Measurements from ENCODE around the gene TNNC2.

Gene TNNC2

DNA sequence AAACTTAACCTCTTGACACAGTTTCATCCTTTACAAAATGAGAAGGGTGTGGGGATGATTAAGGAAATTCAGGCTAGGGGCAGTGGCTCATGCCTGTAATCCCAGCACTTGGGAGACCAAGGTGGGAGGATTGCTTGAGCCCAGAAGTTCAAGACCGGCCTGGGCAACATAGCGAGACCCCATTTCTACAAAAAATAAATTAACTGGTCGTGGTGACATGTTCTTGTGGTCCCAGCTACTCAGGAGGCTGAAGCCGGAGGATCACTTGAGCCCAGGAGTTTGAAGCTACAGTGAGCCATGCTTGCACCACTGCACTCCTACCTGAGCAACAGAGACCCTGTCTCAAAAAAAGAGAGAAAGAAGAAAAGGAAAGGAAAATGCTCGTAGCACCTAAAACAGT, 39.3 kb upstream of the TNNC2 start:
- TF ChIP-seq, protein P1, sequence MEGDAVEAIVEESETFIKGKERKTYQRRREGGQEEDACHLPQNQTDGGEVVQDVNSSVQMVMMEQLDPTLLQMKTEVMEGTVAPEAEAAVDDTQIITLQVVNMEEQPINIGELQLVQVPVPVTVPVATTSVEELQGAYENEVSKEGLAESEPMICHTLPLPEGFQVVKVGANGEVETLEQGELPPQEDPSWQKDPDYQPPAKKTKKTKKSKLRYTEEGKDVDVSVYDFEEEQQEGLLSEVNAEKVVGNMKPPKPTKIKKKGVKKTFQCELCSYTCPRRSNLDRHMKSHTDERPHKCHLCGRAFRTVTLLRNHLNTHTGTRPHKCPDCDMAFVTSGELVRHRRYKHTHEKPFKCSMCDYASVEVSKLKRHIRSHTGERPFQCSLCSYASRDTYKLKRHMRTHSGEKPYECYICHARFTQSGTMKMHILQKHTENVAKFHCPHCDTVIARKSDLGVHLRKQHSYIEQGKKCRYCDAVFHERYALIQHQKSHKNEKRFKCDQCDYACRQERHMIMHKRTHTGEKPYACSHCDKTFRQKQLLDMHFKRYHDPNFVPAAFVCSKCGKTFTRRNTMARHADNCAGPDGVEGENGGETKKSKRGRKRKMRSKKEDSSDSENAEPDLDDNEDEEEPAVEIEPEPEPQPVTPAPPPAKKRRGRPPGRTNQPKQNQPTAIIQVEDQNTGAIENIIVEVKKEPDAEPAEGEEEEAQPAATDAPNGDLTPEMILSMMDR (IDR thresholded peaks at IDR 0.05; ENCODE audit: insufficient read depth, low read depth, low read length, missing control alignments): no peak
- no peak for DNase-seq (ENCODE audit: low read depth)
- no peak overlapping the region for H3K4me3 ChIP-seq (ENCODE audit: low read length)

DNA sequence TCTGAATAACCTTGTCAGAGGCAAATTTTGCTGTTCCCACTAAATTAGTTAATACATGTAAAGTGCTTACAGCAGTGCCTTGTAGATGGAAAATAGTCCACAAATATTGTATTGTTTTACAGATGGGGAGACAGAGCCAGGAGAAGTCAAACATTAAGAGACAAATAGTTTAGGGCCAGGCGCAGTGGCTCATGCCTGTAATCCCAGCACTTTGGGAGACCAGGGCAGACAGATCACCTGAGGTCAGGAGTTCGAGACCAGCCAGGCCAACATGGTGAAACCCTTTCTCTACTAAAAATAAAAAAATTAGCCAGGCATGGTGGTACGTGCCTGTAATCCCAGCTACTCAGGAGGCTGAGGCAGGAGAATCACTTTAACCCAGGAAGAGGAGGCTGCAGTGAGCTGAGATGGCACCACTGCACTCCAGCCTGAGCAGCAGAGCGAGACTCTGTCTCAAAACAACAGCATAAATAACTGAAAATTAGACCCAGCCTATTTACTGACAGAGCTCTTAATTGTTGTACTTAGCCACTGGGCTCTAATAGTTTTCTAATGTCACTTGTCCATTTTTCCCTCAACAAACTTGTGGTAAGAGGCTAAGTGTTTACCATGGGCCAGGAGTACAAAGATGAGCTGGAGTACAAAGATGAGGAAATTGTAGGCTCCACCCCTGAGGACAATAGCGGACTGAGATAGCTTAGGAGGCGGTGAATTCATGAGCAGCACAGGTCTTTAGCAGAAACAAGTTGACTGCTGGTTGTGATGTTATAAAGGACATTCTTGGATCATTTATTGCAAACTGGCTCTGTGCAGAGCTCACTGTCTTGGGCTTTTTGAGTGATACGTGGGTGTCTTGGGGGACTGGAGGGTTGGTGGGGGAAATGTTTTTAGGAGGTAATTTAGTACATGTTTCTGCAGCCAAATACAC, 36.7 kb upstream of the TNNC2 start:
- TF ChIP-seq, protein P1 (IDR thresholded peaks at IDR 0.05; ENCODE audit: insufficient read depth, low read depth, low read length, missing control alignments): no peak
- no peak overlapping the region for H3K4me3 ChIP-seq (ENCODE audit: low read length)
- DNase-seq (ENCODE audit: low read depth): no peak

DNA sequence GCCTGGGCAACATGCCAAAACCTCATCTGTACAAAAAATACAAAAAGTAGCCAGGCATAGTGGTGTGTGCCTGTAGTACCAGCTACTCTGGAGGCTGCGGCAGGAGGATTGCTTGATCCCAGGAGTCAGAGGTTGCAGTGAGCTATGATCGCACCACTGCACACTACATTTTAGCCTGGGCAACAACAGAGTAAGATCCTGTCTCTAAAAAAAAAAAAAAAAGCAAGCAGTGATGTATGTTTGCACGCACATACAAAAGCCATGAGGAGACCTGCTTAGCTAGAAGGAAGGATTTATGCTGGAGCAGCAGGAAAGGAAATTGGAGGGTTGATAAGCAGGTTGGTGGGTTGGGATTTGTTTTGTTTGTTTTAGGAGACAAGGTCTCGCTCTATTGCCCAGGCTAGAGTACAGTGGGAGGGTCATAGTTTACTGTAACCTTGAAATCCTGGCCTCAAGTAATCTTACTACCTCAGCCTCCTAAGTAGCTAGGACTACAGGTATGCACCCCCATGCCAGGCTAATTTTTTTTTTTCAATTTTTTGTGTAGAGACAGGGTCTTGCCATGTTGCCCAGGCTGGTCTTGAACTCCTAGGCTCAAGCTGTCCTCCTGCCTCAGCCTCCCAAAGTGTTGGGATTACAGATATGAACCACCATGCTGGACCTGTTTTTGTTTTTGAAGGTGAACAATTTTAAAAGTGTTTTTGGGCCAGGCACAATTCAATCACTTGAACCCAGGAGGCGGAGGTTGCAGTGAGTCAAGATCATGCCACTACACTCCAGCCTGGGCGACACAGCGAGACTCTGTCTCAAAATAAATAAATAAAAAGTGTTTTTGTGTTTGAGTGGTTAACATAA, 34.3 kb upstream of the TNNC2 start:
- DNase-seq (ENCODE audit: low read depth): no peak
- TF ChIP-seq, protein P1 (IDR thresholded peaks at IDR 0.05; ENCODE audit: insufficient read depth, low read depth, low read length, missing control alignments): no peak

DNA sequence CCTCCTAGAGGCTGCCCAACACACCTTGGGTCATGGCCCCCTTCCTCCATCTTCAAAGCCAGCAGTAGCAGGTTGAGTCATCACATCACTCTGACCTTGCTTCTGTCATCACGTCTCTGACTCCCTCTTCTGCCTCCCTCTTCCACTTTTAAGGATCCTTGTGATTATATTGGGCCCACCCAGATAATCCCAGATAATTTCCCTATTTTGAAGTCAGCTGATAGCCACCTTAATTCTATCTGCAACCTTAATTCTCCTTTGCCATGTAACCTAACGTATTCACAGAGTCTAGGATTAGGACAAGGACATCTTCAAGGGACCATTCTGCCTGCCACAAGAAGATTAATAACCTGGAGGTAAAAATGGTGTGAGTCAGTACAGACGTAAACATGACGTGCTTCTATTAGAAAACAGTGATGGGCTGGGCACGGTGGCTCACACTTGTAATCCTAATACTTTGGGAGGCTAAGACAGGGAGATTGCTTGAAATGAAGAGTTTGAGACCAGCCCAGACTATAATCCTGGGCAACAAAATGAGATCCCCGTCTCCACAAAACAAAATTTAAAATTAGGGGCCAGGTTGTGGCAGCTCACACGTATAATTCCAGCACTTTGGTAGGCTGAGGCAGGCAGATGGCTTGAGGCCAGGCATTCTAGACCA, 33.6 kb upstream of the TNNC2 start:
- TF ChIP-seq, protein P1 (IDR thresholded peaks at IDR 0.05; ENCODE audit: insufficient read depth, low read depth, low read length, missing control alignments): no peak
- DNase-seq (ENCODE audit: low read depth): peak; percentile 36
- no peak overlapping the region for H3K4me3 ChIP-seq (ENCODE audit: low read length)

More for the DNA sequence above, 34.3 kb upstream of the TNNC2 start:
- no peak overlapping the region for H3K4me3 ChIP-seq (ENCODE audit: low read length)

DNA sequence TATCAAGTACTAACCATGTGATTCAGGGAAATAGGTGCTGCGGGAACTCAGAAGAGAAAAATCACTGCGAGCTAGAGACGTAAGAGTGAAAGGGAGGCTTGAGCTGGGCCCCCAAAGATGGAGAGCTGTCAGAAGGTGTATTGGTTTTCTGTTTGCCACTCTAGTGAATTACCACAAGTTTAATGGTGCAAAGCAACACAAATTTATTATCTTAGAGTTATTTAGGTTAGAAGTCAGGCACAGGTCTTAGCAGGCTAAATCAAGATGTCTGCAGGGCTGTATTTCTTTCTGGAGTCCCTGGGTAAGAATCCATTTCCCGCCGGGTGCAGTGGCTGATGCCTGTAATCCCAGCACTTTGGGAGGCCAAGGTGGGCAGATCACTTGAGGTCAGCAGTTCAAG, 32.8 kb upstream of the TNNC2 start:
- TF ChIP-seq, protein P1 (IDR thresholded peaks at IDR 0.05; ENCODE audit: insufficient read depth, low read depth, low read length, missing control alignments): no peak
- no peak overlapping the region for H3K4me3 ChIP-seq (ENCODE audit: low read length)
- no peak for DNase-seq (ENCODE audit: low read depth)

DNA sequence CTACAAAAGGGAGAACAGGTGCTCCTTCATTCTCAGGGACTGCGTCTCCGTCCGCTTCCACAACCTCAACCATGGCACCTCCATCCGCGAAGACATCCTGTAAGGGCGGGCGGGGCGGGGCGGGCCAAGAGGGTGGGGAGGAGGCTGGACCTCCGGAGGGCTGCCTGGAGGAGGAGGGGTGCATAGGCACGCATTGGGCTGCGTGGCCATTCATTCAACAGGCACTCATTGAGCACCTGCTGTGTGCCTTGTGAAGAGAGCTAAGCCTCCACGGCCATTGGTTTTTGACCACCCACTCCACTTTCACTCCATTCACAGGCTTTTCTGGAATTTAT, 30.7 kb upstream of the TNNC2 start:
- peak overlapping the region; percentile 89 for H3K4me3 ChIP-seq (ENCODE audit: low read length)
- TF ChIP-seq, protein P1 (IDR thresholded peaks at IDR 0.05; ENCODE audit: insufficient read depth, low read depth, low read length, missing control alignments): no peak
- peak; percentile 24 for DNase-seq (ENCODE audit: low read depth)
